Muscle layer of colon (tissue), 2 donors: ENCODE measurements around the gene ITSN2.
A peak's percentile ranks its signal among the peaks of the same experiment; 100 is the strongest.
"Not testable (repeated sequence)": the region's sequence is repeated elsewhere in the genome, so short reads cannot be mapped to it uniquely, and the experiment has no call there.

Experiments
- H3K27ac ChIP-seq: one replicate; pipeline ENCODE4 v1.7.0; 2013; ENCODE audit warnings: low read depth, mild to moderate bottlenecking, low read length, moderate library complexity
- H3K27me3 ChIP-seq, 2 donors: one replicate each; pipeline ENCODE4 v1.7.0; 2013; ENCODE audit warnings: low read length in 2 of 2, mild to moderate bottlenecking in 2 of 2; ENCODE audit not compliant: insufficient read depth in 2 of 2, control insufficient read depth in 1 of 2
- H3K36me3 ChIP-seq: one replicate; pipeline ENCODE4 v1.7.0; 2013; ENCODE audit warnings: mild to moderate bottlenecking, low read length; ENCODE audit not compliant: insufficient read depth
- H3K4me1 ChIP-seq: one replicate; pipeline ENCODE4 v1.7.0; 2013; ENCODE audit warnings: mild to moderate bottlenecking, low read length; ENCODE audit not compliant: insufficient read depth
- H3K4me3 ChIP-seq, 2 donors: one replicate each; pipeline ENCODE4 v1.7.0; 2013; ENCODE audit warnings: low read length in 2 of 2, low read depth in 1 of 2, mild to moderate bottlenecking in 1 of 2, moderate library complexity in 1 of 2
- H3K9ac ChIP-seq: one replicate; pipeline ENCODE4 v1.7.0; 2013; ENCODE audit warnings: low read length
- H3K9me3 ChIP-seq: one replicate; pipeline ENCODE4 v1.7.0; 2013; ENCODE audit warnings: mild to moderate bottlenecking, low read length
- donor health status: abdominal sarcoma.
- donor health status: Adenocarcinoma of cecum.

ITSN2 gene

GRCh38 chr2:24360050-24360962, at the start of gene ITSN2:
ITSN2 (minus strand) TSS chr2:24360536; CDS start chr2:24328082, 32,454 bp downstream.
- Histone ChIP-seq H3K4me3 (peak within 1 kb of the TSS; percentile 75 to 77), H3K27ac (peak within 1 kb of the TSS; percentile 79), H3K27me3 (no peaks in the 10 kb centered on the region), H3K9ac (peak within 1 kb of the TSS; percentile 74), H3K36me3 (no peaks in the 10 kb centered on the region), H3K4me1 (peaks cover 11% of the 10 kb centered on the region), H3K9me3 (no peaks in the 10 kb centered on the region)

GRCh38 chr2:24409171-24409570, 48.8 kb upstream of the ITSN2 start:
- Histone ChIP-seq H3K4me3 (no peak overlapping the region), H3K9me3 (no peaks in the 10 kb centered on the region), H3K4me1 (no peaks in the 10 kb centered on the region), H3K27ac (no peak overlapping the region), H3K27me3 (no peaks in the 10 kb centered on the region), H3K9ac (no peak overlapping the region), H3K36me3 (no peaks in the 10 kb centered on the region)

GRCh38 chr2:24408704-24409103, 48.4 kb upstream of the ITSN2 start:
- not testable (repeated sequence) for H3K36me3 ChIP-seq, H3K27me3 ChIP-seq, H3K4me1 ChIP-seq, H3K27ac ChIP-seq, H3K9ac ChIP-seq, H3K4me3 ChIP-seq, H3K9me3 ChIP-seq

GRCh38 chr2:24404491-24404921, 44.2 kb upstream of the ITSN2 start:
- Histone ChIP-seq H3K4me3 (no peak overlapping the region), H3K27me3 (peaks cover 3 to 5% of the 10 kb centered on the region in 2 donors), H3K9ac (no peak overlapping the region), H3K27ac (no peak overlapping the region), H3K4me1 (no peaks in the 10 kb centered on the region), H3K9me3 (no peaks in the 10 kb centered on the region), H3K36me3 (no peaks in the 10 kb centered on the region)

GRCh38 chr2:24403832-24404212, 43.5 kb upstream of the ITSN2 start:
- peak overlapping the region in 1 of 2 donors; percentile 7 for H3K4me3 ChIP-seq

GRCh38 chr2:24403168-24403831, 43.0 kb upstream of the ITSN2 start:
- Histone ChIP-seq H3K9ac (no peak overlapping the region), H3K9me3 (no peaks in the 10 kb centered on the region), H3K4me1 (no peaks in the 10 kb centered on the region), H3K36me3 (no peaks in the 10 kb centered on the region), H3K27me3 (peaks cover 3 to 5% of the 10 kb centered on the region in 2 donors), H3K4me3 (peak overlapping the region in 1 of 2 donors; percentile 7), H3K27ac (no peak overlapping the region)

More at GRCh38 chr2:24403832-24404212, 43.5 kb upstream of the ITSN2 start:
- Histone ChIP-seq H3K9me3 (no peaks in the 10 kb centered on the region), H3K36me3 (no peaks in the 10 kb centered on the region), H3K27me3 (peaks cover 3 to 5% of the 10 kb centered on the region in 2 donors), H3K27ac (no peak overlapping the region), H3K9ac (no peak overlapping the region), H3K4me1 (no peaks in the 10 kb centered on the region)

- Histone ChIP-seq H3K9ac (no peak overlapping the region), H3K4me3 (no peak overlapping the region), H3K27ac (no peak overlapping the region), H3K9me3 (no peaks in the 10 kb centered on the region), H3K36me3 (no peaks in the 10 kb centered on the region), H3K4me1 (no peaks in the 10 kb centered on the region), H3K27me3 (peaks cover 3 to 5% of the 10 kb centered on the region in 2 donors)
These were observed 42.1 kb upstream of the ITSN2 start for GRCh38 chr2:24402242-24403097.

- Histone ChIP-seq H3K4me1 (no peaks in the 10 kb centered on the region), H3K4me3 (no peak overlapping the region), H3K27ac (no peak overlapping the region), H3K36me3 (no peaks in the 10 kb centered on the region), H3K9ac (no peak overlapping the region), H3K27me3 (peaks cover 3 to 5% of the 10 kb centered on the region in 2 donors), H3K9me3 (no peaks in the 10 kb centered on the region)
These were observed 40.0 kb upstream of the ITSN2 start for GRCh38 chr2:24400207-24400907.

GRCh38 chr2:24399434-24400206, 39.3 kb upstream of the ITSN2 start:
- Histone ChIP-seq H3K4me3 (no peak overlapping the region), H3K36me3 (no peaks in the 10 kb centered on the region), H3K9ac (no peak overlapping the region), H3K9me3 (no peaks in the 10 kb centered on the region), H3K27me3 (peaks cover 3 to 5% of the 10 kb centered on the region in 2 donors), H3K27ac (no peak overlapping the region), H3K4me1 (no peaks in the 10 kb centered on the region)

GRCh38 chr2:24394998-24395397, 34.7 kb upstream of the ITSN2 start:
- no peaks in the 10 kb centered on the region for H3K9me3 ChIP-seq
- no peaks in the 10 kb centered on the region for H3K36me3 ChIP-seq
- no peak overlapping the region for H3K4me3 ChIP-seq
- no peak overlapping the region for H3K27ac ChIP-seq
- H3K4me1 ChIP-seq = no peaks in the 10 kb centered on the region
- no peaks in the 10 kb centered on the region for H3K27me3 ChIP-seq
- H3K9ac ChIP-seq = no peak overlapping the region
